HG03432 (cell line): ENCODE measurements around the gene SRSF7.
"Not testable (repeated sequence)": the region's sequence is repeated elsewhere in the genome, so short reads cannot be mapped to it uniquely, and the experiment has no call there.

Experiments used
- ATAC-seq: cut with Tn5 transposase; IDR thresholded peaks from one replicate; pipeline ENCODE4 v1.9.1; 2021; ENCODE audit warnings: mild to moderate bottlenecking, moderate library complexity; ENCODE audit not compliant: unreplicated experiment

The SRSF7 gene

GRCh38 chr2:38704664-38705063, 46.5 kb downstream of the SRSF7 start:
- ATAC-seq: no peak

GRCh38 chr2:38703336-38703735, 47.8 kb downstream of the SRSF7 start:
- ATAC-seq: not testable (repeated sequence)

- ATAC-seq: no peak
Measured at GRCh38 chr2:38702413-38702812, 48.7 kb downstream of the SRSF7 start.

GRCh38 chr2:38701542-38701941, 49.6 kb downstream of the SRSF7 start:
- ATAC-seq: no peak

- no peak for ATAC-seq
Measured at GRCh38 chr2:38700881-38701458, 50.2 kb downstream of the SRSF7 start.

GRCh38 chr2:38700113-38700785, 50.9 kb downstream of the SRSF7 start:
- no peak for ATAC-seq

- ATAC-seq: no peak
Measured at GRCh38 chr2:38698467-38699003, 52.6 kb downstream of the SRSF7 start.

- ATAC-seq: no peak
Measured at GRCh38 chr2:38697116-38697840, 53.9 kb downstream of the SRSF7 start.
